HG03575 (cell line): Measurements from ENCODE around the gene TRIM44.

Experiments
- ATAC-seq: cut with Tn5 transposase; IDR thresholded peaks from one replicate; pipeline ENCODE4 v1.9.1; 2021; ENCODE audit not compliant: unreplicated experiment, insufficient number of reproducible peaks, low FRiP score; ENCODE audit errors: extremely low read depth

TRIM44 gene

GRCh38 chr11:35662649-35663407 is at the start of gene TRIM44:
Gene TRIM44 (plus strand): TSS chr11:35662775. CDS start chr11:35663112, 337 bp downstream.
- peak; percentile 60 for ATAC-seq

GRCh38 chr11:35614939-35615569 is 47.5 kb upstream of the TRIM44 start:
- no peak for ATAC-seq

- ATAC-seq, result no peak
Observed at GRCh38 chr11:35615921-35616900, 46.4 kb upstream of the TRIM44 start.

- ATAC-seq, result no peak
Observed at GRCh38 chr11:35617316-35617686, 45.3 kb upstream of the TRIM44 start.

GRCh38 chr11:35617687-35618496 is 44.7 kb upstream of the TRIM44 start, which contains the start of gene FJX1:
Gene FJX1 (plus strand): TSS chr11:35618460. CDS start chr11:35618637, 177 bp downstream.
- ATAC-seq, result no peak

- ATAC-seq, result no peak
Observed at GRCh38 chr11:35618497-35619115, 44.0 kb upstream of the TRIM44 start.

GRCh38 chr11:35619116-35619854 is 43.3 kb upstream of the TRIM44 start:
- no peak for ATAC-seq

- ATAC-seq, result no peak
Observed at GRCh38 chr11:35619855-35620640, 42.5 kb upstream of the TRIM44 start.

GRCh38 chr11:35620795-35621194 is 41.8 kb upstream of the TRIM44 start:
- ATAC-seq, result no peak

- no peak for ATAC-seq
Observed at GRCh38 chr11:35621620-35622019, 41.0 kb upstream of the TRIM44 start.

GRCh38 chr11:35622070-35622469 is 40.5 kb upstream of the TRIM44 start:
- no peak for ATAC-seq

- ATAC-seq, result no peak
Observed at GRCh38 chr11:35623621-35624168, 38.9 kb upstream of the TRIM44 start.

- no peak for ATAC-seq
Observed at GRCh38 chr11:35624316-35624715, 38.3 kb upstream of the TRIM44 start.

- ATAC-seq, result no peak
Observed at GRCh38 chr11:35624781-35625180, 37.8 kb upstream of the TRIM44 start.

GRCh38 chr11:35626501-35626900 is 36.1 kb upstream of the TRIM44 start:
- ATAC-seq, result no peak

GRCh38 chr11:35629511-35629910 is 33.1 kb upstream of the TRIM44 start:
- ATAC-seq, result no peak

GRCh38 chr11:35629914-35630313 is 32.7 kb upstream of the TRIM44 start:
- no peak for ATAC-seq
